H1 (cell line): ENCODE measurements around the gene PPP1R12C. TPM values are rescaled to one million over a fixed set of nuclear protein-coding genes. Genes with fewer than 3 reads are reported as not detected.

Experiments
- ATF3 ChIP-seq: IDR thresholded peaks from 2 replicates; pipeline ENCODE4 v1.6.1; 2011; ENCODE audit warnings: low read depth, mild to moderate bottlenecking, low read length; ENCODE audit not compliant: insufficient read depth
- CBX8 ChIP-seq: fragments of 300-800, 300-1000 bp; sonication (generic); IDR thresholded peaks from 2 replicates; pipeline ENCODE4 v1.7.1; 2016; ENCODE audit warnings: low read depth, low read length, borderline replicate concordance
- CHD1 ChIP-seq: IDR thresholded peaks from 2 replicates; pipeline ENCODE4 v1.6.1; 2012; ENCODE audit warnings: low read depth, low read length, improper control_type of control experiment
- E2F6 ChIP-seq: IDR thresholded peaks from 2 replicates; pipeline ENCODE4 v1.6.1; 2012; ENCODE audit warnings: inconsistent platforms
- SUZ12 ChIP-seq: fragments of 200-600 bp; sonication (generic); IDR thresholded peaks from 2 replicates; pipeline ENCODE4 v1.6.1; 2012; ENCODE audit warnings: mild to moderate bottlenecking, inconsistent platforms, low read length, moderate library complexity, mixed read lengths
- polyA plus RNA-seq, 7 experiments: library from polyadenylated mRNA; depleted of rRNA in 3 of 7; stranded (reverse) in 5 of 7; unstranded in 2 of 7; fragments of >200 nt in 5 of 7; fragments of 200-250 nt in 2 of 7; gene quantifications; 1 replicate in 5 of 7; 2 replicates in 1 of 7; 4 replicates in 1 of 7; pipeline versions ENCODE4 v1.2.1 to v1.2.3, GENCODE V29; 2011 to 2013; ENCODE audit warnings: missing spikeins in 2 of 7, mixed read lengths in 2 of 7
- total RNA-seq: library from RNA; stranded (reverse); fragmentation: NEBNext Ultra II Directional; extraction: Animal tissue kit (Norgen Biotek cat#: 25700); gene quantifications from 2 replicates; pipeline ENCODE4 v1.2.1, GENCODE V29; 2021

PPP1R12C gene
- total and polyA plus RNA-seq, 2 of the 8 experiments (the other 6 are each of a cell fraction or from before 2014, with no cell fraction given) = 31.7 to 71.5 TPM

- TF ChIP-seq ATF3 (no peak), SUZ12 (no peak), E2F6 (no peak), CBX8 (no peak), CHD1 (no peak)
Observed at GRCh38 chr19:55083004-55083850, 34.2 kb downstream of the PPP1R12C start (continued).
